Measurements from ENCODE around the gene RTEL1. TPM values are rescaled to one million over a fixed set of nuclear protein-coding genes. Genes with fewer than 3 reads are reported as not detected.

RTEL1 gene
- total RNA-seq, 1 donor from 2014 or later: 46.9 TPM

GRCh38 chr20:63745424-63745805 lies 87.3 kb downstream of the RTEL1 start:
- no peak overlapping the region for H3K27ac Mint-ChIP-seq
- no peaks in the 10 kb centered on the region for H3K4me1 Mint-ChIP-seq (ENCODE audit: low read depth)
- H3K27me3 Mint-ChIP-seq (ENCODE audit: low read depth): no peaks in the 10 kb centered on the region
- intact Hi-C loops (cut with micrococcal nuclease): no loop called here
- no peak for DNase-seq (ENCODE audit: low spot score)
- no peaks in the 10 kb centered on the region for H3K9me3 Mint-ChIP-seq
- peaks cover 7% of the 10 kb centered on the region for H3K36me3 Mint-ChIP-seq (ENCODE audit: low read depth)
- H3K4me3 Mint-ChIP-seq (ENCODE audit: low read depth): no peak overlapping the region

Other genes starting within 250 kb of the RTEL1 start
- not detected in 2 replicates for gene KCNQ2, start 185.7 kb upstream of the RTEL1 start, total RNA-seq
- 1.4 and 2.4 TPM in 2 replicates for gene EEF1A2, start 159.2 kb upstream of the RTEL1 start, total RNA-seq
- 135 and 143 TPM in 2 replicates for gene PPDPF, start 137.5 kb upstream of the RTEL1 start, total RNA-seq
- 0.32 and 0.46 TPM in 2 replicates for gene PTK6, start 120.9 kb upstream of the RTEL1 start, total RNA-seq
- gene SRMS, start 110.6 kb upstream of the RTEL1 start, total RNA-seq: not detected in 2 replicates
- gene FNDC11, start 104.2 kb upstream of the RTEL1 start, total RNA-seq: 0.18 and 0.27 TPM in 2 replicates
- gene HELZ2, start 84.1 kb upstream of the RTEL1 start, total RNA-seq: 10.3 and 11.5 TPM in 2 replicates
- 12.4 and 13.6 TPM in 2 replicates for gene GMEB2, start 31.2 kb upstream of the RTEL1 start, total RNA-seq
- gene STMN3, start 4.9 kb upstream of the RTEL1 start, total RNA-seq: 6.5 and 7.1 TPM in 2 replicates
- gene TNFRSF6B, start 38.3 kb downstream of the RTEL1 start, total RNA-seq: not detected in 2 replicates
- gene ARFRP1, start 49.7 kb downstream of the RTEL1 start, total RNA-seq: 59.0 and 59.1 TPM in 2 replicates
- gene ZGPAT, start 49.7 kb downstream of the RTEL1 start, total RNA-seq: 29.0 and 36.1 TPM in 2 replicates
- gene LIME1, start 78.4 kb downstream of the RTEL1 start, total RNA-seq: 15.7 TPM in 2 replicates
- gene SLC2A4RG, start 81.5 kb downstream of the RTEL1 start, total RNA-seq: 48.3 and 53.0 TPM in 2 replicates
- 1.1 and 1.9 TPM in 2 replicates for gene ZBTB46, start 173.0 kb downstream of the RTEL1 start, total RNA-seq
- 0.16 TPM in 1 of 2 replicates, not detected in the other for gene ABHD16B, start 203.2 kb downstream of the RTEL1 start, total RNA-seq
- 62.5 and 66.7 TPM in 2 replicates for gene TPD52L2, start 207.0 kb downstream of the RTEL1 start, total RNA-seq
- 38.1 and 40.0 TPM in 2 replicates for gene DNAJC5, start 236.8 kb downstream of the RTEL1 start, total RNA-seq

All from activated T-helper 2 cell treated with anti-CD3 and anti-CD28 coated beads, Interferon-gamma antibody, Interleukin-2, Interleukin-4, amounts not matched to agents 10 μg/mL and 5 μg/mL and 100 μg/mL, durations not matched to agents 14 hours and 24 hours and 36 hours (primary cell).